H9 (cell line): Measurements from ENCODE around the gene ADISSP. TPM values are rescaled to one million over a fixed set of nuclear protein-coding genes. Genes with fewer than 3 reads are reported as not detected.

Experiments
- DNase-seq: peaks from one replicate; pipeline ENCODE4 v3.0.0-alpha.2; 2017
- H2AFZ ChIP-seq: one replicate; pipeline ENCODE4 v1.6.1; 2013; ENCODE audit warnings: mild to moderate bottlenecking, low read length, control low read depth, moderate library complexity
- H2AK5ac ChIP-seq: 2 replicates; pipeline ENCODE4 v1.6.1; 2013; ENCODE audit warnings: low read length, control low read depth, mixed read lengths; ENCODE audit not compliant: insufficient read length
- H2BK120ac ChIP-seq: one replicate; pipeline ENCODE4 v1.6.1; 2013; ENCODE audit warnings: low read depth, mild to moderate bottlenecking, low read length, control low read depth, inconsistent platforms; ENCODE audit not compliant: poor library complexity, severe bottlenecking
- H2BK12ac ChIP-seq: 2 replicates; pipeline ENCODE4 v1.6.1; 2013; ENCODE audit warnings: low read length, control low read depth, mixed read lengths, low read depth; ENCODE audit not compliant: insufficient read length
- H2BK15ac ChIP-seq: 2 replicates; pipeline ENCODE4 v1.6.1; 2013; ENCODE audit warnings: low read depth, low read length, control low read depth
- H2BK20ac ChIP-seq: one replicate; pipeline ENCODE4 v1.6.1; 2013; ENCODE audit warnings: low read depth, mild to moderate bottlenecking, low read length, control low read depth, inconsistent platforms; ENCODE audit not compliant: poor library complexity, severe bottlenecking
- H2BK5ac ChIP-seq: 2 replicates; pipeline ENCODE4 v1.6.1; 2013; ENCODE audit warnings: low read length, control low read depth, mixed read lengths; ENCODE audit not compliant: insufficient read length
- H3K14ac ChIP-seq: 2 replicates; pipeline ENCODE4 v1.6.1; 2013; ENCODE audit warnings: low read length, control low read depth; ENCODE audit not compliant: insufficient read depth
- H3K18ac ChIP-seq: 2 replicates; pipeline ENCODE4 v1.6.1; 2013; ENCODE audit warnings: low read depth, mild to moderate bottlenecking, mixed read lengths, low read length, control low read depth; ENCODE audit not compliant: insufficient read length
- H3K23ac ChIP-seq: 2 replicates; pipeline ENCODE4 v1.6.1; 2013; ENCODE audit warnings: low read length, control low read depth, mixed read lengths, low read depth; ENCODE audit not compliant: insufficient read length
- H3K23me2 ChIP-seq: 2 replicates; pipeline ENCODE4 v1.6.1; 2013; ENCODE audit warnings: low read depth, mild to moderate bottlenecking, mixed read lengths, low read length, control low read depth; ENCODE audit not compliant: insufficient read length, poor library complexity, severe bottlenecking
- H3K27ac ChIP-seq: 2 replicates; pipeline ENCODE4 v1.5.1; 2013; ENCODE audit warnings: low read length, control low read depth, mixed read lengths, low read depth; ENCODE audit not compliant: insufficient read length
- H3K27me3 ChIP-seq: 2 replicates; pipeline ENCODE4 v1.6.1; 2013; ENCODE audit warnings: low read length, control low read depth, inconsistent platforms; ENCODE audit not compliant: insufficient read depth
- H3K4ac ChIP-seq: 2 replicates; pipeline ENCODE4 v1.6.1; 2013; ENCODE audit warnings: low read depth, mild to moderate bottlenecking, control low read depth, inconsistent platforms, low read length, moderate library complexity
- H3K4me1 ChIP-seq: 2 replicates; pipeline ENCODE4 v1.6.1; 2013; ENCODE audit warnings: low read length, control low read depth, inconsistent platforms; ENCODE audit not compliant: insufficient read depth
- H3K4me2 ChIP-seq: 2 replicates; pipeline ENCODE4 v1.6.1; 2013; ENCODE audit warnings: low read length, control low read depth, mixed read lengths; ENCODE audit not compliant: insufficient read length, insufficient read depth
- H3K56ac ChIP-seq: 2 replicates; pipeline ENCODE4 v1.6.1; 2013; ENCODE audit warnings: low read depth, mild to moderate bottlenecking, mixed read lengths, low read length, control low read depth; ENCODE audit not compliant: insufficient read length
- H3K79me1 ChIP-seq: 2 replicates; pipeline ENCODE4 v1.6.1; 2013; ENCODE audit warnings: low read depth, mild to moderate bottlenecking, moderate library complexity, low read length, control low read depth, inconsistent platforms; ENCODE audit not compliant: insufficient read depth, poor library complexity, severe bottlenecking
- H3K79me2 ChIP-seq: 2 replicates; pipeline ENCODE4 v1.6.1; 2013; ENCODE audit warnings: low read length, control low read depth, inconsistent platforms; ENCODE audit not compliant: insufficient read depth
- H3K9ac ChIP-seq: 2 replicates; pipeline ENCODE4 v1.6.1; 2013; ENCODE audit warnings: low read length, control low read depth, mixed read lengths; ENCODE audit not compliant: insufficient read length; ENCODE audit errors: extremely low read depth
- H3K9me3 ChIP-seq: one replicate; pipeline ENCODE4 v1.6.1; 2013; ENCODE audit warnings: low read depth, low read length, inconsistent platforms; ENCODE audit not compliant: control insufficient read depth
- H3T11ph ChIP-seq: one replicate; pipeline ENCODE4 v1.6.1; 2013; ENCODE audit warnings: mild to moderate bottlenecking, low read length, control low read depth, inconsistent platforms
- H4K20me1 ChIP-seq: one replicate; pipeline ENCODE4 v1.6.1; 2013; ENCODE audit not compliant: control insufficient read depth, insufficient read length, insufficient read depth
- H4K5ac ChIP-seq: 2 replicates; pipeline ENCODE4 v1.6.1; 2013; ENCODE audit warnings: low read depth, mild to moderate bottlenecking, mixed read lengths, low read length, control low read depth; ENCODE audit not compliant: insufficient read length
- H4K8ac ChIP-seq: replicated peaks from 2 replicates; pipeline ENCODE4 v1.6.1; 2013; ENCODE audit warnings: low read length, control low read depth, mixed read lengths, low read depth; ENCODE audit not compliant: insufficient read length
- H4K91ac ChIP-seq: 2 replicates; pipeline ENCODE4 v1.6.1; 2013; ENCODE audit warnings: low read depth, mild to moderate bottlenecking, moderate library complexity, mixed read lengths, low read length, control low read depth; ENCODE audit not compliant: insufficient read length
- H3K27ac Mint-ChIP-seq, 3 experiments: 2 replicates in 2 of 3; 3 replicates in 1 of 3; pipeline ENCODE4 v1.8.0; 2020 to 2021; ENCODE audit warnings: mixed read lengths in 3 of 3, mild to moderate bottlenecking in 1 of 3, moderate library complexity in 1 of 3
- H3K27me3 Mint-ChIP-seq: 2 replicates; pipeline ENCODE4 v1.8.0; 2021; ENCODE audit warnings: low read depth, mild to moderate bottlenecking, moderate library complexity, mixed read lengths
- H3K36me3 Mint-ChIP-seq, 3 experiments: 2 replicates in 2 of 3; 3 replicates in 1 of 3; pipeline ENCODE4 v1.8.0; 2020 to 2021; ENCODE audit warnings: low read depth in 3 of 3, mixed read lengths in 3 of 3; ENCODE audit not compliant: insufficient read depth in 1 of 3
- H3K4me1 Mint-ChIP-seq, 2 experiments: 2 replicates each; pipeline ENCODE4 v1.8.0; 2020; ENCODE audit warnings: mixed read lengths in 2 of 2
- H3K4me3 Mint-ChIP-seq, 2 experiments: 2 replicates in 1 of 2; 3 replicates in 1 of 2; pipeline ENCODE4 v1.8.0; 2020 to 2021; ENCODE audit warnings: mild to moderate bottlenecking in 2 of 2, mixed read lengths in 2 of 2, moderate library complexity in 1 of 2
- H3K9me3 Mint-ChIP-seq, 2 experiments: 2 replicates in 1 of 2; 3 replicates in 1 of 2; pipeline ENCODE4 v1.8.0; 2020; ENCODE audit warnings: mild to moderate bottlenecking in 2 of 2, mixed read lengths in 2 of 2, moderate library complexity in 1 of 2
- WGBS: extraction: QIAGEN DNeasy Blood & Tissue Kit; methylation state at CpG from one replicate; pipeline ENCODE4 v1.1.7; 2013; ENCODE audit warnings: missing lambda C conversion rate, low lambda C conversion rate, mixed read lengths; ENCODE audit not compliant: insufficient read length; ENCODE audit errors: extremely low coverage; 5-methylcytosine and 5-hydroxymethylcytosine counted together
- total RNA-seq: library from RNA; stranded (reverse); gene quantifications from 2 replicates; pipeline ENCODE4 v1.2.1, GENCODE V29; 2021
- TF ChIP-seq, protein P1 (sequence below): fragments of 200-600 bp; sonication (generic); conservative IDR thresholded peaks from 3 replicates; pipeline ENCODE4 v1.8.0; 2021; ENCODE audit warnings: antibody characterized with exemption, mild to moderate bottlenecking

Gene ADISSP
- total RNA-seq, 1 experiment from 2014 or later = 80.9 TPM

DNA sequence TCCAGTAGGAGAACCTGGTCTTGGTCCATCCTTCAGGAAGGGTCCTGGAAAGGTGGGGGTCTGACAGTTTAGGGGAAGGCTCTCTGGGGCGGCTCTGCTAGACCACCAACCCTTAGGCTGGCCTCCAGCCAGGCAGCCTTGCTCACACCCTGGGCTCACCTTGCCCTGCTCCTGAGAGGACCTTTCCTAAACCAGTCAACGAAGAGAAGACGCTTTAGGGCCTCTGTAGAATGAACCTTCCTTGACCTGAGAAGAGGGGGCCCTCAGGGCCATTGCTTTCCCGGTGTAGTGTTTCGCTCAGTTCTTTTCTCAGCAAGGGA is 29.6 kb upstream of the ADISSP start:
- Histone ChIP-seq H3K4me2 (peak overlapping the region; percentile 35), H3K18ac (no peak overlapping the region), H3K9me3 (no peaks in the 10 kb centered on the region), H3K9ac (no peak overlapping the region), H2AK5ac (no peak overlapping the region), H4K8ac (no peak overlapping the region), H3K14ac (no peak overlapping the region), H2BK20ac (no peak overlapping the region), H3T11ph (no peak overlapping the region), H4K5ac (no peak overlapping the region), H2BK120ac (no peak overlapping the region), H2AFZ (no peak overlapping the region), H3K79me2 (no peaks in the 10 kb centered on the region), H3K79me1 (no peaks in the 10 kb centered on the region), H3K4ac (no peak overlapping the region), H3K27ac (no peak overlapping the region), H3K56ac (no peak overlapping the region), H4K20me1 (no peaks in the 10 kb centered on the region), H3K27me3 (no peaks in the 10 kb centered on the region), H2BK15ac (no peak overlapping the region), H3K23me2 (peaks cover 19% of the 10 kb centered on the region), H2BK12ac (no peak overlapping the region), H2BK5ac (no peak overlapping the region), H3K4me1 (no peaks in the 10 kb centered on the region; the same call in 1 of the 2 replicates), H3K23ac (no peak overlapping the region), H4K91ac (no peak overlapping the region)
- DNase-seq = no peak
- peak overlapping the region; percentile 73 to 92 for H3K4me3 Mint-ChIP-seq
- H3K4me1 Mint-ChIP-seq = peaks cover 42 to 54% of the 10 kb centered on the region in 2 experiments
- no CpG with 5 or more reads among the region's 5 CpGs for WGBS
- no peaks in the 10 kb centered on the region for H3K9me3 Mint-ChIP-seq
- H3K27me3 Mint-ChIP-seq = peaks cover 19% of the 10 kb centered on the region
- peaks cover 8 to 18% (median 13%) of the 10 kb centered on the region in 3 experiments; a peak in 5 of 7 replicates for H3K36me3 Mint-ChIP-seq
- H3K27ac Mint-ChIP-seq = peak overlapping the region in 1 of 3 experiments; percentile 23; a peak in 1 of 7 replicates
- TF ChIP-seq, protein P1, sequence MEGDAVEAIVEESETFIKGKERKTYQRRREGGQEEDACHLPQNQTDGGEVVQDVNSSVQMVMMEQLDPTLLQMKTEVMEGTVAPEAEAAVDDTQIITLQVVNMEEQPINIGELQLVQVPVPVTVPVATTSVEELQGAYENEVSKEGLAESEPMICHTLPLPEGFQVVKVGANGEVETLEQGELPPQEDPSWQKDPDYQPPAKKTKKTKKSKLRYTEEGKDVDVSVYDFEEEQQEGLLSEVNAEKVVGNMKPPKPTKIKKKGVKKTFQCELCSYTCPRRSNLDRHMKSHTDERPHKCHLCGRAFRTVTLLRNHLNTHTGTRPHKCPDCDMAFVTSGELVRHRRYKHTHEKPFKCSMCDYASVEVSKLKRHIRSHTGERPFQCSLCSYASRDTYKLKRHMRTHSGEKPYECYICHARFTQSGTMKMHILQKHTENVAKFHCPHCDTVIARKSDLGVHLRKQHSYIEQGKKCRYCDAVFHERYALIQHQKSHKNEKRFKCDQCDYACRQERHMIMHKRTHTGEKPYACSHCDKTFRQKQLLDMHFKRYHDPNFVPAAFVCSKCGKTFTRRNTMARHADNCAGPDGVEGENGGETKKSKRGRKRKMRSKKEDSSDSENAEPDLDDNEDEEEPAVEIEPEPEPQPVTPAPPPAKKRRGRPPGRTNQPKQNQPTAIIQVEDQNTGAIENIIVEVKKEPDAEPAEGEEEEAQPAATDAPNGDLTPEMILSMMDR = no peak
